HepG2 (cell line): Measurements from ENCODE around the gene NNAT. TPM values are rescaled to one million over a fixed set of nuclear protein-coding genes. Genes with fewer than 3 reads are reported as not detected.

Experiments
- ATF4 ChIP-seq, 2 experiments: fragments of 450-650 bp in 1 of 2; sonication (generic) in 1 of 2; formaldehyde crosslinking; IDR thresholded peaks; 2 replicates each; pipeline versions ENCODE4 v1.5.0 to v1.8.0; 2020 to 2022; ENCODE audit warnings: mild to moderate bottlenecking in 1 of 2, missing genetic modification reagents in 1 of 2
- FOXP1 ChIP-seq, 2 experiments: fragments of 450-650 bp in 1 of 2; IDR thresholded peaks; 2 replicates each; pipeline ENCODE4 v1.6.1; 2017 to 2018; ENCODE audit warnings: antibody characterized with exemption in 1 of 2
- FOXP4 ChIP-seq: sonication (generic); formaldehyde crosslinking; IDR thresholded peaks from 2 replicates; pipeline ENCODE4 v1.4.0; 2020; ENCODE audit warnings: missing genetic modification reagents
- KDM4B ChIP-seq: sonication (generic); formaldehyde crosslinking; IDR thresholded peaks from 2 replicates; pipeline ENCODE4 v1.4.0; 2020; ENCODE audit warnings: missing genetic modification reagents
- PAXIP1 ChIP-seq: sonication (generic); formaldehyde crosslinking; conservative IDR thresholded peaks from 2 replicates; pipeline ENCODE4 v1.4.0; 2020; ENCODE audit warnings: mild to moderate bottlenecking, missing genetic modification reagents, moderate library complexity
- TARDBP ChIP-seq: sonication (generic); formaldehyde crosslinking; IDR thresholded peaks from 2 replicates; pipeline ENCODE4 v1.8.0; 2022; ENCODE audit warnings: mild to moderate bottlenecking, missing genetic modification reagents
- ZBED4 ChIP-seq: sonication (generic); formaldehyde crosslinking; IDR thresholded peaks from 2 replicates; pipeline ENCODE4 v1.4.0; 2020; ENCODE audit warnings: missing genetic modification reagents, borderline replicate concordance
- ZFP82 ChIP-seq: sonication (generic); formaldehyde crosslinking; IDR thresholded peaks from 2 replicates; pipeline ENCODE4 v1.5.1; 2020; ENCODE audit warnings: mild to moderate bottlenecking, missing genetic modification reagents, borderline replicate concordance
- ZHX1 ChIP-seq: sonication (generic); formaldehyde crosslinking; IDR thresholded peaks from 2 replicates; pipeline ENCODE4 v1.8.1; 2022; ENCODE audit warnings: low read depth, mild to moderate bottlenecking, missing genetic modification reagents
- ZNF180 ChIP-seq: sonication (generic); formaldehyde crosslinking; IDR thresholded peaks from 2 replicates; pipeline ENCODE4 v1.4.0; 2020; ENCODE audit warnings: low read depth, missing genetic modification reagents, borderline replicate concordance
- ZNF232 ChIP-seq: sonication (generic); formaldehyde crosslinking; IDR thresholded peaks from 2 replicates; pipeline ENCODE4 v1.4.0; 2020; ENCODE audit warnings: missing genetic modification reagents, borderline replicate concordance
- ZNF251 ChIP-seq: sonication (generic); formaldehyde crosslinking; IDR thresholded peaks from 2 replicates; pipeline ENCODE4 v1.9.0; 2021; ENCODE audit warnings: mild to moderate bottlenecking, missing genetic modification reagents
- ZNF678 ChIP-seq: sonication (generic); formaldehyde crosslinking; IDR thresholded peaks from 2 replicates; pipeline ENCODE4 v1.4.0; 2020; ENCODE audit warnings: mild to moderate bottlenecking, missing genetic modification reagents
- polyA plus RNA-seq, 8 experiments: library from polyadenylated mRNA; depleted of rRNA in 3 of 8; stranded (reverse) in 7 of 8; unstranded in 1 of 8; fragments of >200 nt; fragmentation: Illumina TruSeq in 4 of 8; extraction: Trizol in 4 of 8; gene quantifications; 2 replicates each; pipeline versions ENCODE4 v1.2.1 to v1.2.3, GENCODE V29; 2011 to 2016; ENCODE audit warnings: low read depth in 4 of 8, missing spikeins in 1 of 8, mixed read lengths in 1 of 8; ENCODE audit not compliant: insufficient read depth in 1 of 8
- total RNA-seq, 5 experiments: library from RNA; depleted of rRNA; stranded (reverse); fragments of >200 nt; fragmentation: Illumina TruSeq; extraction: Trizol; gene quantifications; 2 replicates each; pipeline ENCODE4 v1.2.3, GENCODE V29; 2016; ENCODE audit warnings: low read depth in 1 of 5

NNAT gene
- total and polyA plus RNA-seq, 2 of the 13 experiments (the other 11 are each of a cell fraction or from before 2014, with no cell fraction given), result not detected

- TF ChIP-seq ZHX1 (no peak), TARDBP (peak; percentile 75), ZNF180 (no peak), KDM4B (CRISPR knock-in tag) (no peak), FOXP1 (IDR thresholded peaks at IDR 0.05) (no peak), FOXP1 (CRISPR knock-in tag; IDR thresholded peaks at IDR 0.05) (0 out of 2 replicates have a peak, but pooled peaks have one; percentile 7), ZNF251 (CRISPR knock-in tag) (no peak), ZNF678 (CRISPR knock-in tag) (no peak), PAXIP1 (CRISPR knock-in tag) (peak; percentile 79), ZFP82 (no peak), ZNF232 (no peak), ATF4 (CRISPR knock-in tag; IDR thresholded peaks at IDR 0.05) (0 out of 4 replicates have a peak, but pooled peaks of 1 of the 2 experiments have one; percentile 26), ZBED4 (CRISPR knock-in tag) (0 out of 2 replicates have a peak, but pooled peaks have one; percentile 11), FOXP4 (CRISPR knock-in tag) (0 out of 2 replicates have a peak, but pooled peaks have one; percentile 22)
Measured at GRCh38 chr20:37505263-37506151, 15.5 kb upstream of the NNAT start (continued).
